Karpas-422 (cell line): ENCODE data around the gene RFX2. TPM values are rescaled to one million over a fixed set of nuclear protein-coding genes. Genes with fewer than 3 reads are reported as not detected.

Experiments
- DNase-seq: peaks from one replicate; pipeline ENCODE4 v3.0.0-alpha.2; 2015
- H2AFZ ChIP-seq: fragments of 200-600 bp; sonication (generic); 2 replicates; pipeline ENCODE4 v1.6.1; 2014; ENCODE audit warnings: antibody characterized with exemption, low read length, mixed read lengths
- H3K27ac ChIP-seq: fragments of 200-600 bp; sonication (generic); 2 replicates; pipeline ENCODE4 v1.5.1; 2014; ENCODE audit warnings: mild to moderate bottlenecking, low read length, moderate library complexity
- H3K27me3 ChIP-seq: fragments of 200-600 bp; sonication (generic); 2 replicates; pipeline ENCODE4 v1.6.1; 2014; ENCODE audit warnings: low read length, mixed read lengths
- H3K36me3 ChIP-seq: fragments of 200-600 bp; sonication (generic); 2 replicates; pipeline ENCODE4 v1.6.1; 2014; ENCODE audit warnings: low read length, mixed read lengths; ENCODE audit not compliant: insufficient read depth
- H3K4me1 ChIP-seq: fragments of 200-600 bp; sonication (generic); 2 replicates; pipeline ENCODE4 v1.6.1; 2014; ENCODE audit warnings: mild to moderate bottlenecking, low read length, mixed read lengths
- H3K4me2 ChIP-seq: fragments of 200-600 bp; sonication (generic); 2 replicates; pipeline ENCODE4 v1.6.1; 2014; ENCODE audit warnings: low read length, low read depth, mild to moderate bottlenecking; ENCODE audit not compliant: poor library complexity, severe bottlenecking
- H3K4me3 ChIP-seq: fragments of 200-600 bp; sonication (generic); 2 replicates; pipeline ENCODE4 v1.5.1; 2014; ENCODE audit warnings: mild to moderate bottlenecking, antibody characterized with exemption, low read length, mixed read lengths
- H3K79me2 ChIP-seq: fragments of 200-600 bp; sonication (generic); 2 replicates; pipeline ENCODE4 v1.6.1; 2014; ENCODE audit warnings: mild to moderate bottlenecking, low read length, mixed read lengths
- H3K9ac ChIP-seq: fragments of 200-600 bp; sonication (generic); 2 replicates; pipeline ENCODE4 v1.6.0; 2014; ENCODE audit warnings: low read length
- H3K9me2 ChIP-seq: fragments of 200-600 bp; sonication (generic), shearing (Covaris generic); replicated peaks from 2 replicates; pipeline ENCODE4 v1.6.0; 2014; ENCODE audit warnings: mild to moderate bottlenecking, low read length, moderate library complexity; ENCODE audit not compliant: insufficient read depth
- H3K9me3 ChIP-seq: fragments of 300-700, 200-600 bp; sonication (generic); 2 replicates; pipeline ENCODE4 v1.6.1; 2014; ENCODE audit warnings: low read length, mixed read lengths
- H4K20me1 ChIP-seq: fragments of 200-600 bp; sonication (generic); 2 replicates; pipeline ENCODE4 v1.6.1; 2014; ENCODE audit warnings: mild to moderate bottlenecking, antibody characterized with exemption, low read length, low read depth; ENCODE audit not compliant: insufficient read depth
- total RNA-seq: library from RNA; depleted of rRNA; stranded (reverse); fragments of >200 nt; shearing (Covaris generic); gene quantifications from 2 replicates; pipeline ENCODE4 v1.2.3, GENCODE V29; 2014; ENCODE audit warnings: low replicate concordance

Gene RFX2
- total RNA-seq, 1 experiment from 2014 or later: 6.4 TPM

- H3K4me3 ChIP-seq: no peak overlapping the region
- no peaks in the 10 kb centered on the region for H4K20me1 ChIP-seq
- H3K9ac ChIP-seq: no peak overlapping the region
- no peaks in the 10 kb centered on the region for H3K9me2 ChIP-seq
- no peaks in the 10 kb centered on the region for H3K79me2 ChIP-seq
- H2AFZ ChIP-seq: no peak overlapping the region
- DNase-seq: no peak
- no peak overlapping the region for H3K27ac ChIP-seq
- no peaks in the 10 kb centered on the region for H3K4me1 ChIP-seq
- H3K4me2 ChIP-seq: no peak overlapping the region
- H3K27me3 ChIP-seq: no peaks in the 10 kb centered on the region
- no peaks in the 10 kb centered on the region for H3K36me3 ChIP-seq
- H3K9me3 ChIP-seq: no peaks in the 10 kb centered on the region
These were observed 90.0 kb downstream of the RFX2 start for GRCh38 chr19:6020166-6020882.

GRCh38 chr19:6018786-6019185 is 91.5 kb downstream of the RFX2 start:
- no peaks in the 10 kb centered on the region for H3K9me2 ChIP-seq
- H3K27me3 ChIP-seq: no peaks in the 10 kb centered on the region
- H3K4me2 ChIP-seq: no peak overlapping the region
- no peak overlapping the region for H2AFZ ChIP-seq
- H3K9me3 ChIP-seq: no peaks in the 10 kb centered on the region
- no peaks in the 10 kb centered on the region for H3K79me2 ChIP-seq
- no peaks in the 10 kb centered on the region for H3K4me1 ChIP-seq
- DNase-seq: peak; percentile 67
- H3K4me3 ChIP-seq: no peak overlapping the region
- no peak overlapping the region for H3K27ac ChIP-seq
- no peaks in the 10 kb centered on the region for H3K36me3 ChIP-seq
- no peaks in the 10 kb centered on the region for H4K20me1 ChIP-seq
- no peak overlapping the region for H3K9ac ChIP-seq

- no peak overlapping the region for H3K4me3 ChIP-seq
- no peaks in the 10 kb centered on the region for H3K4me1 ChIP-seq
- no peaks in the 10 kb centered on the region for H4K20me1 ChIP-seq
- H3K79me2 ChIP-seq: no peaks in the 10 kb centered on the region
- no peaks in the 10 kb centered on the region for H3K9me2 ChIP-seq
- H3K4me2 ChIP-seq: no peak overlapping the region
- no peaks in the 10 kb centered on the region for H3K27me3 ChIP-seq
- no peak overlapping the region for H3K9ac ChIP-seq
- no peak for DNase-seq
- no peaks in the 10 kb centered on the region for H3K36me3 ChIP-seq
- no peak overlapping the region for H2AFZ ChIP-seq
- no peak overlapping the region for H3K27ac ChIP-seq
- no peaks in the 10 kb centered on the region for H3K9me3 ChIP-seq
These were observed 92.7 kb downstream of the RFX2 start for GRCh38 chr19:6017576-6017975.

- no peaks in the 10 kb centered on the region for H4K20me1 ChIP-seq
- H3K27me3 ChIP-seq: no peaks in the 10 kb centered on the region
- H3K9me3 ChIP-seq: no peaks in the 10 kb centered on the region
- H3K27ac ChIP-seq: no peak overlapping the region
- no peaks in the 10 kb centered on the region for H3K36me3 ChIP-seq
- no peaks in the 10 kb centered on the region for H3K79me2 ChIP-seq
- H3K4me3 ChIP-seq: no peak overlapping the region
- no peak for DNase-seq
- no peaks in the 10 kb centered on the region for H3K9me2 ChIP-seq
- H3K9ac ChIP-seq: no peak overlapping the region
- no peak overlapping the region for H3K4me2 ChIP-seq
- H2AFZ ChIP-seq: no peak overlapping the region
- no peaks in the 10 kb centered on the region for H3K4me1 ChIP-seq
These were observed 94.3 kb downstream of the RFX2 start for GRCh38 chr19:6015841-6016545.

- Histone ChIP-seq H3K36me3 (no peaks in the 10 kb centered on the region), H3K79me2 (no peaks in the 10 kb centered on the region), H3K9ac (no peak overlapping the region), H2AFZ (no peak overlapping the region), H3K4me2 (no peak overlapping the region), H3K4me1 (no peaks in the 10 kb centered on the region), H4K20me1 (no peaks in the 10 kb centered on the region), H3K27me3 (no peaks in the 10 kb centered on the region), H3K9me2 (no peaks in the 10 kb centered on the region), H3K27ac (no peak overlapping the region), H3K9me3 (no peaks in the 10 kb centered on the region), H3K4me3 (no peak overlapping the region)
- DNase-seq: no peak
These were observed 95.7 kb downstream of the RFX2 start for GRCh38 chr19:6014551-6015135.

- no peaks in the 10 kb centered on the region for H4K20me1 ChIP-seq
- DNase-seq: no peak
- H3K4me3 ChIP-seq: no peak overlapping the region
These were observed 97.7 kb downstream of the RFX2 start for GRCh38 chr19:6012426-6013170.

GRCh38 chr19:6011794-6012193 is 98.5 kb downstream of the RFX2 start:
- Histone ChIP-seq H3K9me2 (no peaks in the 10 kb centered on the region), H4K20me1 (no peaks in the 10 kb centered on the region), H3K4me3 (no peak overlapping the region), H2AFZ (no peak overlapping the region), H3K4me2 (no peak overlapping the region), H3K79me2 (no peaks in the 10 kb centered on the region), H3K4me1 (no peaks in the 10 kb centered on the region), H3K9me3 (no peaks in the 10 kb centered on the region), H3K27me3 (no peaks in the 10 kb centered on the region), H3K36me3 (no peaks in the 10 kb centered on the region), H3K27ac (no peak overlapping the region), H3K9ac (no peak overlapping the region)
- DNase-seq: no peak

More at GRCh38 chr19:6012426-6013170, 97.7 kb downstream of the RFX2 start:
- Histone ChIP-seq H3K36me3 (no peaks in the 10 kb centered on the region), H3K27ac (no peak overlapping the region), H3K9ac (no peak overlapping the region), H3K4me1 (no peaks in the 10 kb centered on the region), H3K27me3 (no peaks in the 10 kb centered on the region), H2AFZ (no peak overlapping the region), H3K9me2 (no peaks in the 10 kb centered on the region), H3K79me2 (no peaks in the 10 kb centered on the region), H3K4me2 (no peak overlapping the region), H3K9me3 (no peaks in the 10 kb centered on the region)

- Histone ChIP-seq H3K4me2 (no peak overlapping the region), H3K4me1 (no peaks in the 10 kb centered on the region)
These were observed 99.1 kb downstream of the RFX2 start for GRCh38 chr19:6011206-6011605.

More at GRCh38 chr19:6011206-6011605, 99.1 kb downstream of the RFX2 start:
- H4K20me1 ChIP-seq: no peaks in the 10 kb centered on the region
- no peaks in the 10 kb centered on the region for H3K9me3 ChIP-seq
- H3K27me3 ChIP-seq: no peaks in the 10 kb centered on the region
- no peak overlapping the region for H3K27ac ChIP-seq
- no peak overlapping the region for H3K4me3 ChIP-seq
- H3K79me2 ChIP-seq: no peaks in the 10 kb centered on the region
- DNase-seq: no peak
- H3K9ac ChIP-seq: no peak overlapping the region
- no peak overlapping the region for H2AFZ ChIP-seq
- no peaks in the 10 kb centered on the region for H3K9me2 ChIP-seq
- H3K36me3 ChIP-seq: no peaks in the 10 kb centered on the region
